Activated CD4-positive, alpha-beta T cell treated with anti-CD3 and anti-CD28 coated beads, Interleukin-2, amount 50 U/mL, for 1 hour (primary cell): ENCODE measurements around the gene CGB3.
A peak's percentile ranks its signal among the peaks of the same experiment; 100 is the strongest.

Experiments used
- DNase-seq: peaks from one replicate; pipeline ENCODE4 v3.0.0-alpha.2; 2020

The CGB3 gene

DNA sequence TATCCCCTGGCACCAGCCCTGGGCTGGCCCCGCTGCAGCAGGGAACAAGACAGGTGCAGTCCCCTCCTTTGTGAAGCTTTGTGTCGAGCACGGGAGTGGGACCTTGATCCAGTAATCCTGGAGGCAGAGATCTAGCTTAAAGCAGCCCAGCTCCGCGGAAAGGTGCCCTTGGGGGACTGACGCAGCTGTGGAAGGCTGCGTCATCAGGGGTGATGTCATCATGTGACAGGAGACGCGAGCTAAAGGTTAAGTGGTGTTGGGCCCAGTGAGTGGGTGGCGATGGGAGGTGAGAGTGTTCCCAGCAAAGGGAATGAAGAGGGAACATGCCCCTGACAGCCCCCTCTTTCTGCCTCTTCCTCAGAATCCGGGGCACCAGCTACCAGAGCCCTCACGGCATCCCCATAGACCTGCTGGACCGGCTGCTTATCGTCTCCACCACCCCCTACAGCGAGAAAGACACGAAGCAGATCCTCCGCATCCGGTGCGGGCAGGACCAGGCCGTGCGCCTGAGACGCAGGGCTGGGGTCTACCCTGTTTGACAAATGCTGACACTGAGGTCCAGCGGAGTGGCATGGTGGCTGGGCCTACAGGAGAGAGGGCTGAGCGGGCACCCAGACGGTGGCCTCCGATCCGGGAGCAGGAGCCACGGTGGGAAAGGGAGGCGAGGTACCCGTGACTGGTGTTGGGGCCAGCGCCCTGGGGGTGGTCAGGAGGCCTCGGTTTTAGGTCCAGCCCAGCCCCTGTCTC lies 9.8 kb downstream of the CGB3 start:
- DNase-seq, result no peak

DNA sequence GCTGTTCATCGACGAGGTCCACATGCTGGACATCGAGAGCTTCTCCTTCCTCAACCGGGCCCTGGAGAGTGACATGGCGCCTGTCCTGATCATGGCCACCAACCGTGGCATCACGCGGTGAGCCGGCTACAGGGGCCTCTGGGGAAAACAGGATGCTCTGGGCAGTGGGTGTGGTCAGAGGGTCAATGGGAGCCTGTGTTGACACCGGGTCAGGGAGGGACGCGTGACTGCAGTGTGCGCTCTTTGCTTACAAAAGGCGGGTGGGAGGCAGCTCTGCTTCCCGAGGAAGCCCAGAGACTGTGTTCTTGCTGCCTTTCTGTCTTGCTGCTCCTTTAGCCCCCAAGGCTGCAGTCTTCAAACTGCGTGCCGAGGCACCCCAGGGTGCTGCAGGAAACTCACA lies 12.9 kb downstream of the CGB3 start:
- DNase-seq, result no peak

DNA sequence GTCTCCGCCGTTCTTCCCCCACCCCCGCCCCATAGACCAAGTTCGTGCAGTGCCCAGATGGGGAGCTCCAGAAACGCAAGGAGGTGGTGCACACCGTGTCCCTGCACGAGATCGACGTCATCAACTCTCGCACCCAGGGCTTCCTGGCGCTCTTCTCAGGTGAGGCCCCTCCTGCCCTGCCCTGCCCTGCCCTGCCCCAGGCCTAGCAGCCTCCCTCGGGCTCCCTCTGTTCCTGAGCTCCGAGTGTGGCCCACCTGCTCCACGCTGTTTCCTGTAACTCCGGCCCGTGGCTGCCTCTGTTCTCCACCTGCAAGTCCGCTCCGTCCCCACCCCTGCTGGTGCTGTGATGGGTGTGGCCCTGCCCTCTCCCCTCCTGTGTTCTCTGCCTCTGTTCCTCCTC lies 13.7 kb downstream of the CGB3 start:
- DNase-seq, result no peak

DNA sequence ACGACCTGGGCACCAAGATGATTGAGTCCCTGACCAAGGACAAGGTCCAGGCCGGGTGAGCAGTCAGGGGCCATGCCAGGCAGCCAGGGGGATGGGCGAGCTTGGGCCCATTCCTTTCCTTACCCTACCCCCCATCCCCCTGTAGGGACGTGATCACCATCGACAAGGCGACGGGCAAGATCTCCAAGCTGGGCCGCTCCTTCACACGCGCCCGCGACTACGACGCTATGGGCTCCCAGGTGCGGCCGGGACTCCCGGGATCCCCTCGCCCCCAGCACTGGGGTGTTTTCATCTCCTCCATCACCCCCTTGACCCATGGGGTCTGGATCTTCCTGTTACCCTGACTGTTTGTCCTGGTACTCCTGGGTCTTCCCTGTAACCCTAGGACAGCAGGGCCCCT lies 14.3 kb downstream of the CGB3 start:
- DNase-seq, result no peak

DNA sequence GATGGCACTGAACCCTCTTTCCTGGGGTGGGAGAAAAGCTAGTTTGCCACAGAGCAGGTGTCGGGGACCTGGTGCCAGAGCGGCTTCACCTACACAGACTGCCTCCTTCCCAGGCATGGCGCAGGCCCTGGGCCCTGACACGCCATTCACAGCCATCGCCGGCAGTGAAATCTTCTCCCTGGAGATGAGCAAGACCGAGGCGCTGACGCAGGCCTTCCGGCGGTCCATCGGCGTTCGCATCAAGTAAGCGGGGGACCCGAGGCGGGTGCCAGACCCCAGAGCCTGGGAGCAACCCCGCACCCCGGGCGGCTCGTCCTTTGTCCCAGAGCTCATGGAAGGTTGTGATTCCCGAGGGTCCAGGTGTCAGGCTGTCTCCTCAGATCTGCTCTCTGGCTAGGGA lies 17.2 kb downstream of the CGB3 start:
- DNase-seq, result no peak

DNA sequence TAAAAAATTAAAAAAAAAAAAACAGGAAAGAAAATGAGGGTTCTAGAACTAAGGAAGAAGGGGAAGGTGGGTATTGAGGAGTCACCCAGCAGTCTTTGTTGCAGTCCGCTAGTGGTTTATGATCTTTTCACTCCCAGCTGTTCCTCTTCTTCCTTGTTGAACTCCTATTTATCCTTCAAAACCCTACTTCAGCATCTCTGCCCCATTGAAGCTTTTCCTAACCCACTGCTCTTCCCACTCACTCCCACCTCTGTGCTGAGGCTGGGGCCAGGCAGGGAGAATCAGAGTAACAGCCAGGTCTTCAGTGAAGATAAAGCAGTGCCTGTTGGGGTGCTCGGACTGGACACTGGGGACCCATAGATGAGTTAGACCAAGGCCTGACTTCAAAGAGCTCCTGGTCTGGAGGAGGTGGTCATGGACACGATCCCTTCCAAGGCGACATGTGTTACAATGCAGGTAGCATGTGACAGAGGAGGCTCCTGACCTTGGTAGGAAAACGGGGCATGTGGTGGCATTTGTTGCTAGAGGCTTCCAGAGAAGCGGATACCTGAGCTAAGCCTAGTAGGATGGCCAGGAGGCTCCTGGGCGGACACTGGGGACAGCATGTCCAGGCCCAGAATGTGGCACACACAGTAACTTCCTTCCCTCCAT lies 19.0 kb downstream of the CGB3 start:
- DNase-seq, result no peak

DNA sequence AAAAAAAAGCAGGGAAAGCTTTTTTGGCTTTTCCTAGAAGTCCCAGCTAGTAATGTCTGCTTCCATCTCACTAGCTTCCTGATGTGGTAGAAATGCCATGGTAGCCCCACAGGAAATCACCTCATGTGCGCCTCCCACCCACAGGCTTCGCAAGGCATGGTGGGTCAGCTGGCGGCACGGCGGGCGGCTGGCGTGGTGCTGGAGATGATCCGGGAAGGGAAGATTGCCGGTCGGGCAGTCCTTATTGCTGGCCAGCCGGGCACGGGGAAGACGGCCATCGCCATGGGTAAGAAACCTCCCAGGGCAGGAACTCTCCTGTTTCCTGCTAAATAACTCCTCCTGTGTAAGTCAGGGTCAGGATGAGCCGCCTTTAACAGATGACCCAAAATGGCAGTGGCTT lies 20.0 kb downstream of the CGB3 start:
- DNase-seq, result no peak

DNA sequence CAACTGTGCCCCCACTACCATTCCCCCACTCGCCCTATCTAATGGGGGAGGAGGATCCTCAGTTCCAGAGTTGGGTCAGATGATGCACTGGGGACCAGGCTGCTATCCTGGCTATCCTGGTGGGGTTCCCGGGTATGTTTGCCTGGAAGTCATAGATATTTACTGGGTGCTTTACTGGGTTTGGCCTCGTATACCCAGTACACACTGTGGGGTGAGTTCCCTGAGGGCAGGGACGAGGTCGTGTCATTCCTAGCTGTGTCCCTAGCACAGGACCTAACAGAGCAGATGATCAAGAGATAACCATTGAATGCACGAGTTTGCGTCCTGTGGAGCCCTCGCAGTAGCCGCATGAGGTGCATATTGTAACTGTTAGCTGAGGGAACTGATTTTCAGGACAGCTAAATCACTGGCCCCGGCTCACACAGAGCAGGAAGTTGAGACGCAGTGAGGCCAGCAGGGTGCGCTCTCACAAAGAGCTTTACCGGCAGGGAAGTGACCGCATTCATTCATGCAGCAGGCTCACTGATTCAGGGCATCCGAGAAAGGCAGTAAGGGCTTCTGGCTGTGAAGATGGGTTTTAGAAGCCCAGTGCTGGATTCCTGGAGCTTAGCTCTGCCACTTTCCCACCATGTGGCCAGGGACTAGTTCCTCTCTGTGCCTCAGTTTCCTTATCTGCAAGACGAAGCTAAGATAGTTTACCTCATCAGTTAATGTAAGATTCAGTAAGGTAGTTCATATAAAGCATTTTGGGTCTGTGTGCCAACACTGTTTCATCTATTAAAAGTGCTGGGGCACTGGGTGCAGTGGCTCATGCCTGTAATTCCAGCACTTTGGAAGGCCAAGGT lies 24.4 kb downstream of the CGB3 start:
- peak; percentile 74 for DNase-seq

DNA sequence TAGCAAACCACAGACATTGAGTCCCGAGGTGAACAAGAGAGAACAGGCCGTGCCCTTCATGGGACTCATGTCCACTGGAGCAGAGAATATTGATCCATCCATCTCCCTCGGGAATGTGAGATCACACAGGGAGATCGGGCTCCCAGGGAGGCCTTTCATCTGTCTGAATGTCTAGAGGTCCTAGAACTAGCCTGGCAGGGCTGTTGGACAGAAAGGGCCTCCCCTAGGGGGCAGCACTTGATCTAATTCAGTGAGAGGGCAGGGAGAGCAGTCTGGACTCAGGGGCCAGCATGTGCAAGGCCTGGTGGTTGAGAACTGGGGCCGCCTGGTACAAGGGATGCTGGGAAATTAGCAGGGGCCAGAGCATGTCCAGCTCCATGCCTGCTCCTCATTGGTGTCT lies 26.2 kb downstream of the CGB3 start:
- DNase-seq, result peak; percentile 49

DNA sequence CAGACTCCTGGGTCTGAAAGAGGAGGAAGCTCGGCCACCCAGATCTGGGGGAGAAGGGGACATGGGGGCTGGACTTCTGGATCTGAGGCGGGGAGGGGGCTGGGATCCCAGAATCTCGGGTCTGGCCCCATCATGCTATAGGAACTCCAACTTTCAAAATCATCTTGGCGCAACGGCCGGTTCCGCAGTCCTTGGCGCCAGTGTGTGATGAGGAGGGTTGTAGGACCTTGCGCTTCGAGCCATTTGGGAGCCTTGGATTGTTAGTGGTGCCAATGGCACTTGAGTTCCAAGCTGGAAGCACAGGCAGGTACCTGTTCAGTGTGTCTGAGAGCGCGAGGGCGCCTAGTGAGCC lies 30.1 kb downstream of the CGB3 start:
- DNase-seq, result no peak

DNA sequence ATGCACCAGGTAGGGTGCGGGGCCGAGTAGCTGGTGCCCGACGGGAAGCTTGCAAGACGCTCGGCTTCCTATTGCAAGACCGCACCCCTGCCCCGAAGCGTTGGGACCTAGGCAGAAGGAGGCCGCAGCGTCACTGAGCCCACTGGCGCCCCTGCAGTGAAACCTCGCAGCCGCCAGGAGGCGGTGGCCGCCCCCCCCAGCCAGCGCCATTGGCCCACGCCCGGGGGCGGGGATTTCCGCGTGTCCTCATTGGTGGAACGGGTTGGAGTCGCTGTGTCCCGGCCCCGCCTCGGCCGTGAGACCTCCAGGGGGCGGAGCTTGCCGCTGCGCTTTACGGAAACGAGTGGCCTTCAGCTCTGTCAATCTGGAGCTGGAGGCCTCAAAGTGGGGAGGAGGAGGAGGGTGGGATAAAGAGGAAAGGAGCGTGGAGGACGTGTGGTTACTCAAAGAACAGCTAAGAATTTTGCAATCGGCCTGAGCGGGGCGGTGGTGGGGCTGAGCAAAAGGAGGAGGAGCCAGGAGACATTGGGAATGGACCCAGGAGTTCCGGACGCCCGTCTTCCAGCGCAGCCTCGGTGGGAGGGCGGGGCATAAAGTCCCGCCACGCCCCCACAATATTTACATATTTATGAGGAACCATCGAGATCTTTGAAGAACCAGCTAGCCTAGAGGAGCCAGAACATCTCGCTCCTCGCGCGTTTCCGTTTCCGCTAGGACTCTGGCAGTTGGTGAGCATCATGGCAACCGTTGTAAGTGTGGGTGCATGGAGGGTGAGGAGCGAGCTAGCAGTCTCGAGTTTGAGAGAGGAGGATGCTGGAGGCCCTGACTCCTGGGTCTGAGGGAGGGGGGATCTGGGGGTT lies 30.7 kb downstream of the CGB3 start, which contains the start of the genes GYS1 and RUVBL2:
Gene GYS1 (minus strand): TSS at position 135 of the 860 bp plus-strand sequence. CDS start 197 bp downstream, outside the sequence.
Gene RUVBL2 (plus strand): TSS at position 713 of the 860 bp plus-strand sequence. CDS start 25 bp downstream, at position 738.
- DNase-seq, result peak; percentile 99

DNA sequence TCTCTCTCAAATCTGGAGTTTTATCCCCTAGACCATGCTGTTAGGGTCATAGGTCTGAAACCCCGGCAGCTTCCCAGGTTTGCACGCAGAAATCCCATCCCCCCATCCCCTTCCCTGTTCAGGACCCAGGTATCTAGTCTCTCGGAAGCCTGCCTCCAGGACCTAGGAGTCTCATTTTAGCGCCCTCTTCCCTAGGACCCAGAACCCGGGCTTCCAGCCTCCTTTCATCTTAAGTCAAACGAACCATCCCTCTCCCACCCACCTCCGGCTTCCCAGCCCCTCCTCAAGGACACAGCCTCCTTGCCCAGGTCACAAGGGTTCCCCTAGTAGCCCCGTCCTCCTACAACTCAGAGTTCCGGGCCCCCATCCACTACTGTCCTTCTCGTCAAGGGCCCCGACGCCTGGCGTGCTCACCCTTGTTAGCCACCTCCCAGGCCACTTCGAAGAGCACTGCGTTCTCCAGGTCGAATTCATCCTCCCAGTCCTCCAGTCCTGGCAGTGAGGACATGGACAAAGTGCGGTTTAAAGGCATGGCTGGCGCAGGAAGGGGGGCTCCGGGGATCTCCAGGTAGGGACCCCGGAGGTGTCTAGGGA lies 31.5 kb downstream of the CGB3 start:
- DNase-seq, result no peak

DNA sequence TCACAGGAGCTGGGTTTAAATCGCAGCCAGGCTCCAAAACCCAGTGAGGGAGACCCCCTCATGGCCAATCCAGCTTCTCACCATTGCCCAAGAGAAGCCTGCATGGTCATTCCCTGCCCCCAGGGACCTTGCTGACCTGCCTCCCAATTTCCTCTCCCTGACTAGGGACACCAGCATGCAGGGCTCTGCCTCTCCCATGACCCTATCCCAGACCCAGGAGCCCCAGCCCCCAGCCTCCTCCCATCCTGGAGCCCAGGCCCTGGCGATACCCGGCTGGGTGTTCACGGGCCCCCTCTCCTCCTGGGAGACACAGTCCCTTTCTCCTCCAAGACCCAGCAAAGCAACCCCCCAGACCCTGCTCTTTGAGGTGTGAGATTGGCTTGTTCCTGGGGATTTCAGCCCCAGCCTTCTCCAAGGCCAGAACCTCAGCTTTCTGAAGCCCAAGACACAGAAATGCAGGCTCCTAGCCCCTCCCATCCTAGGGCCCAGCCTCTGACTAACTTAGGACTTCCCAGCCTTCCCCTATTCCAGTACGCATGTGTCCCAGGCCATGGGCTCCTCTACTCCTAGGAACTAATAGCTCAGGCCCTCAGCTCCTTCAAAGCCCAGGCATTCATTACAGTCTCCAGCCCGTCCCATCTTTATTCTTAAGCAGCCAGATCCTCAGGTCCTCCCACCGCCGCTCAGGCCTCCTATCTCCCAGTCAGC lies 32.1 kb downstream of the CGB3 start:
- DNase-seq, result no peak

DNA sequence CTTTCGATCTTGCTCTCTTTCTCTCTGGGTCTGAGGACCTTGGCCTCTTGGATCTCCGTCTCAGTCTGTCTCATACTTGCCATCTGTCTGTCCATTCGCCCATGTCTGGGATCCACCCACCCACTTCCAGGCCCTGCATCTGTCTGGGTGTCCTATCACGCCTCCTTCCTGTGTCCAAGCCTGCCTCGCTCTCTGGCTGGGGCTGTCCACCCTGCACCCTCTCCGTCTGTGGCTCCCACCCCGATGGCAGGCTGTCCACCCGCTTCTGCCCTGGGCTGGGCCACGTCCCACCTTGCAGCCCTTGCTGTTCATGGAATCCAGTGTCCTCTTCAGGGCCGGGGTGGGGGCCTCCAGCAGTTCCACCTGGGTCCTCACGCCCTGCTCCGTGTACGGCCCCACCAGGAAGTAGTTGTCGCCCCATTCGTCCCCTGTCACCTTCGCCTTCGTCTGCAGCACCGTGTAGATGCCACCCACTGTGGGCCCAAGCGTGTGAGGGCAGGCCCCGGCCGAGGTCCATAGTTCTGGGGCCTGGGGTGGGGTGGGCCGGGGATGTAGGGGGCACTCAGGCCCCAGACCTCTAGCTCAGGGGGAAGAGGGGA lies 33.0 kb downstream of the CGB3 start:
- no peak for DNase-seq

DNA sequence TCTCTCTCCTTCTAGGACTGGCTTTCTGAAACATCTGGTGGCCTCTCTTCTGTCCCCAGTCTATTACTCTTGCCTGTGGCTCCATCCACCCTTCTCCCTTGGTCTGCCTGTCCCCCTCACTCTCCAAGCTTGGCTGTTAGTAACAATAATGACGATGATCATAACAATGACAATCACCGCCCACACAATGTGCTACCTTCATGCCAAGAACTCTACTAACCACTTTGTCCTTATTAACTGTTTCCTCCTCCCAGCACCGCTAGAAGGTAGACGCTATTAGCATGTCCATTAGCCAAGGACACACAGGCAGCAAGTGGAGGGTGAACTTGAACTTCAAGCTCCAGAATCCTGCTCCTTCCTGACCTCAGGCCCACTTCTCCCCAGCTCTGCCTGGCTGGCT lies 33.7 kb downstream of the CGB3 start:
- DNase-seq, result no peak

DNA sequence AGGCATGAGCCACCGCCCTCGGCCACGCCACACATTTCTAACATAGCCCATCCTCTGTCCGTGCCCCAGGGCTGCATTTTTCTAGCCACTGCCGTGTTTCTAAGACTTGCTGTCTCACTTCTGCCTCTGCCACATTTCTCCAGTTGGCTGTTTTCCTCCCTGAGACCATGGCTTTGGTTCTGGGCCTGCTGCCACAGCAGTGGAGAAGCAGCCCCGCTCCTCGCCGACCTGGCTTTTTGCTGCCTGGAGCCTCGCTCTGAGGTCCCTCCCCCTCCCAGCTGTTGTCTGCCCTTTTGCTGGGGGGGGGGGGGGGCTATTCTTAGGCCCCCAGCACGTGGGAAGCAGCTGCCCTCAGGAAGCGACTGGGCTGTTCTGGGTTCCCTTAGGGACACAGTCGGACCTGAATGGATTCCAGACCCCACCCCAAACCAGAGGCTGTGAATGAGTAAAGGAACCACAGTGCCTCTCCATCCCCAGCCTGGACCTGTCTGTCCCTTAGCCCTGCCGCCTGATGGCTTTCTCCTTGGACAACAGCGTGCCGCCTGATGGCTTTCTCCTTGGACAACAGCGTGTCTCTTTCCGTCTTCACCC lies 34.3 kb downstream of the CGB3 start:
- no peak for DNase-seq

DNA sequence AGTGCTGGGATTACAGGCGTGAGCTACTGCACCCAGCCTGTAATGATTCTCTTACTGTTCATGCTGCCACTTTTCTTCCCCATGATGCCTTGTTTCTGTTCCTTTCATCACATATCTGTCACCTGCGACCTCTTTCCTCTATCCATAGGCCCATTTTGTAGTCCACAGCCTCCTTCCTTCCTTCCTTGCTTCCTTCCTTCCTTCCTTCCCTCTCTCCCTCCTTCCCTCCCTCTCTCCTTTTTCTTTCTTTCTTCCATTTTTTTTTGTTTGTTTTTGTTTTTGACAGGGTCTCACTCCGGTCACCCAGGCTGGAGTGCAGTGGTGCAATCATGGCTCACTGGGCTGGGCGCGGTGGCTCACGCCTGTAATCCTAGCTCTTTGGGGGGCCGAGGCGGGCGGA lies 35.3 kb downstream of the CGB3 start:
- DNase-seq, result no peak

DNA sequence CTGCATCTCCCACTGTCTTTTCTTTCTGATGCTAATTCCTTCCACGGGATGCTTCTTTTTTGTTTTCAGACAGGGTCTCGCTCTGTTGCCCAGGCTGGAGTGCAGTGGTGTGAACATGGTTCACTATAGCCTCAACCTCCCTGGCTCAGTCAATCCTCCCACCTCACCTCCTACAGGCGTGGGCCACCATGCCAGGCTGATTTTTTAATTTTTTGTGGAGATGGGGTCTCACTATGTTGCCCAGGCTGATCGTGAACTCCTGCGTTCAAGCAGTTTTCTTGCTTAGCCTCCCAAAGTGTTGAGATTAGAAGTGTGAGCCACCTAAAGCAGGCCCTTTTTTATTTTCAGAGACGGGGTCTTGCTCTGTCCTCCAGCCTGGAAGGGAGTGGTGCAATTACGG lies 35.8 kb downstream of the CGB3 start:
- no peak for DNase-seq

DNA sequence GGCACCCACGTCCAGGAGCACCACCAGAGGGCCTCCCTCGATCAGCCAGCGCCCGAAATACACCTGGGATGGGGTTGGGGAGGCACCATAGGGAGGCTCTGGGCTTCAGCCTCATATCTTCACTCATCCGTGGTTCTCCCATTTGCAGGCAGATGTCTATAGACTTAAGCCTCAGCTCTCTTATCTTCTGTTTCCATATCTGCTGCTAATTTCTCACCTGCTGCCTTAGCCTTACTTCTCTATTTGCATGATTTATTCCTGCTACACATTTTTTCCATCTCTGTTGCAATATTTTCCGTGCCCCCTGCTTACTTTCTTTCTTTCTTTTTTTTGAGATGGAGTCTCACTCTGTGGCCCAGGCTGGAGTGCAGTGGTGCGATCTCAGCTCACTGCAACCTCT lies 36.8 kb downstream of the CGB3 start:
- no peak for DNase-seq

DNA sequence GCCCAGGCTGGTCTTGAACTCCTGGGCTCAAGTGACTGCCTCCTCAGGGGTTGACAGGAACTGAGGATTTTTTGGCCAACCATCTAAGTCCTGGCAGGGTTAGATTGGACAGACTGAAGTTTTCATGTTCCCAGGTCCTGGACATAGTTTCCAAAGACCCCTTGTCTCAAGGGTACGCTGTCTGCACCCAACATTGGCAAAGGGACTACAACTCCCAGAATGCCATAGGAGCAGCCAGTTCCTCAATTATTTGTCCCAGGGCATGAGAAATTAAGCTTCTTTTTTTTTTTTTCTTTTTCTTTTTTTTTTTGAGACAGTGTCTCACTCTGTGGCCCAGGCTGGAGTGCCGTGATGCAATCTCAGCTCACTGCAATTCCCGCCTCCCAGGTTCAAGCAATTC lies 37.9 kb downstream of the CGB3 start:
- DNase-seq, result no peak

DNA sequence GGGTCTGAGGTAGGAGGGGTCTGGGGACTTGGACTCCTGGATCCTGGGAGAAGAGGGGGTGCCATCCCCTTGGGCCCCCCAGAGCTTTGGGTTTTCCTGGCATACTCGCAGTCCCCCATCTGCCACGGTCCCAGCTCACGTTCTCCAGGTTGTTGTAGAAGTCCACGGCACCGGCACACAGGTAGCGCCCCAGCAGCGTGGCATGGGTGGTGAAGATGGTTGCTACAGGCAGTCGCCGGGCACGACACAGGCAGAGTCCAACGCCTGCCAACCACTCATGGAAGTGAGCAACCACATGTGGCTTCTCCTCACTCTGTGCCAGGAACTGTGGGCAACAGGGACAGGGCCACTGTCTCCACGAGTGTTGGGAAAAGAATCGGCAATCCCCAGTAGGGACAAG lies 38.4 kb downstream of the CGB3 start:
- DNase-seq, result no peak
